Liver (tissue), 3 donors: ENCODE measurements around the gene MYRFL.

Experiments
- CTCF ChIP-seq: fragments of 150-350 bp; IDR thresholded peaks from 2 replicates; pipeline ENCODE4 v1.5.1; 2017; ENCODE audit warnings: improper control_type of control experiment, low read depth, low read length; ENCODE audit not compliant: missing input control
- JUND ChIP-seq, 2 donors: IDR thresholded peaks; 2 replicates each; pipeline ENCODE4 v1.6.1; 2016; ENCODE audit warnings: antibody characterized with exemption in 2 of 2
- MAX ChIP-seq: IDR thresholded peaks from 2 replicates; pipeline ENCODE4 v1.6.1; 2016; ENCODE audit warnings: antibody characterized with exemption
- RAD21 ChIP-seq, 2 donors: IDR thresholded peaks; 2 replicates each; pipeline ENCODE4 v1.6.1; 2016; ENCODE audit warnings: antibody characterized with exemption in 2 of 2, mild to moderate bottlenecking in 2 of 2
- REST ChIP-seq: IDR thresholded peaks from 2 replicates; pipeline ENCODE4 v1.6.1; 2016; ENCODE audit warnings: antibody characterized with exemption, mild to moderate bottlenecking
- ZBTB33 ChIP-seq: IDR thresholded peaks from 2 replicates; pipeline ENCODE4 v1.6.1; 2016; ENCODE audit warnings: antibody characterized with exemption
- donor health status: healthy.
- donor health status: healthy.

- TF ChIP-seq RAD21 (IDR thresholded peaks at IDR 0.05), result no peak
- TF ChIP-seq JUND (IDR thresholded peaks at IDR 0.05), result no peak
- TF ChIP-seq CTCF, result no peak
- TF ChIP-seq MAX, result no peak
- no peak for TF ChIP-seq ZBTB33
- TF ChIP-seq REST, result no peak
These were observed 90.9 kb downstream of the MYRFL start for GRCh38 chr12:69915964-69916363.
